Activated CD8-positive, alpha-beta memory T cell treated with anti-CD3 and anti-CD28 coated beads for 48 hours (primary cell): ENCODE data around the gene HMGN2.
A peak's percentile ranks its signal among the peaks of the same experiment; 100 is the strongest.
"Not testable (repeated sequence)": the region's sequence is repeated elsewhere in the genome, so short reads cannot be mapped to it uniquely, and the experiment has no call there.

Experiments used
- DNase-seq, 3 experiments: peaks; one replicate each; pipeline ENCODE4 v3.0.0-alpha.2; 2020; ENCODE audit warnings: low read depth in 2 of 3, low spot score in 2 of 3

HMGN2 gene

GRCh38 chr1:26476958-26477357 is 4.7 kb downstream of the HMGN2 start:
- DNase-seq, result no peak

- DNase-seq, result no peak
Measured at GRCh38 chr1:26477446-26478152, 5.4 kb downstream of the HMGN2 start.

- no peak for DNase-seq
Measured at GRCh38 chr1:26478159-26478558, 5.9 kb downstream of the HMGN2 start.

- no peak for DNase-seq
Measured at GRCh38 chr1:26478988-26479387, 6.7 kb downstream of the HMGN2 start.

GRCh38 chr1:26482921-26483320 is 10.7 kb downstream of the HMGN2 start:
- DNase-seq, result no peak

- no peak for DNase-seq
Measured at GRCh38 chr1:26483980-26484379, 11.7 kb downstream of the HMGN2 start.

- DNase-seq, result no peak
Measured at GRCh38 chr1:26490155-26490554, 17.9 kb downstream of the HMGN2 start.

- DNase-seq, result no peak
Measured at GRCh38 chr1:26493267-26493666, 21.0 kb downstream of the HMGN2 start.

GRCh38 chr1:26493938-26494337 is 21.7 kb downstream of the HMGN2 start:
- DNase-seq, result no peak

GRCh38 chr1:26496861-26497260 is 24.6 kb downstream of the HMGN2 start:
- DNase-seq, result no peak

GRCh38 chr1:26498894-26499293 is 26.7 kb downstream of the HMGN2 start:
- DNase-seq, result no peak

- peak; percentile 90 to 99 (median 93) for DNase-seq
Measured at GRCh38 chr1:26500488-26501175, 28.4 kb downstream of the HMGN2 start.

- not testable (repeated sequence) for DNase-seq
Measured at GRCh38 chr1:26510711-26511110, 38.5 kb downstream of the HMGN2 start.

GRCh38 chr1:26515836-26516235 is 43.6 kb downstream of the HMGN2 start:
- not testable (repeated sequence) for DNase-seq

- no peak for DNase-seq
Measured at GRCh38 chr1:26516987-26517765, 44.9 kb downstream of the HMGN2 start.

- no peak for DNase-seq
Measured at GRCh38 chr1:26517766-26518049, 45.5 kb downstream of the HMGN2 start.

- DNase-seq, result no peak
Measured at GRCh38 chr1:26518355-26518754, 46.1 kb downstream of the HMGN2 start.

GRCh38 chr1:26520339-26520738 is 48.1 kb downstream of the HMGN2 start:
- no peak for DNase-seq

GRCh38 chr1:26521669-26522030 is 49.4 kb downstream of the HMGN2 start:
- no peak for DNase-seq

- DNase-seq, result no peak
Measured at GRCh38 chr1:26522073-26522472, 49.8 kb downstream of the HMGN2 start.

- no peak for DNase-seq
Measured at GRCh38 chr1:26524181-26524580, 51.9 kb downstream of the HMGN2 start.
